NCI-H446 (cell line): ENCODE results near the gene WDCP.
A peak's percentile ranks its signal among the peaks of the same experiment; 100 is the strongest.
"Not testable (repeated sequence)": the region's sequence is repeated elsewhere in the genome, so short reads cannot be mapped to it uniquely, and the experiment has no call there.

Source experiments
- DNase-seq, 2 experiments: peaks; one replicate each; lab custom pipeline; 2025; lab: John Stamatoyannopoulos, UW

The WDCP gene

DNA sequence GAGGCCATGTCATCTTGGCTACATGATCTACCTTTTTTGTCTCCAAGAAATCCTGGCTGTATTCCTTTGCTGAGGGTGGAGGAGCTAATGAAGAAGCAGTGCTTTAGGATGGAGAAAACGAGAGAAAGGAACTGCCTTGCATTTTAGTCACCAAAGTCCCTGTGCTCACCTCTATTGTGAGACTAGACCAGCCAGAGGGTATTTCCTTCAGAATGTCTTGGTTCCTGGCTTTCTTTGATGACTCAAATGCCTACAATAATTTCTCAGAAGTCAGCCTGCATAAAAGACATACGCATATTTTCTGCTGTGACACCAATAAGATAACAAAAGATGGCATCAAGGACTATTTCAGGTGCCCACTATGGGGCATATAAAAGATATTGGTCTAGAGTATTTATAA lies 18.1 kb upstream of the WDCP start:
- DNase-seq, result no peak

DNA sequence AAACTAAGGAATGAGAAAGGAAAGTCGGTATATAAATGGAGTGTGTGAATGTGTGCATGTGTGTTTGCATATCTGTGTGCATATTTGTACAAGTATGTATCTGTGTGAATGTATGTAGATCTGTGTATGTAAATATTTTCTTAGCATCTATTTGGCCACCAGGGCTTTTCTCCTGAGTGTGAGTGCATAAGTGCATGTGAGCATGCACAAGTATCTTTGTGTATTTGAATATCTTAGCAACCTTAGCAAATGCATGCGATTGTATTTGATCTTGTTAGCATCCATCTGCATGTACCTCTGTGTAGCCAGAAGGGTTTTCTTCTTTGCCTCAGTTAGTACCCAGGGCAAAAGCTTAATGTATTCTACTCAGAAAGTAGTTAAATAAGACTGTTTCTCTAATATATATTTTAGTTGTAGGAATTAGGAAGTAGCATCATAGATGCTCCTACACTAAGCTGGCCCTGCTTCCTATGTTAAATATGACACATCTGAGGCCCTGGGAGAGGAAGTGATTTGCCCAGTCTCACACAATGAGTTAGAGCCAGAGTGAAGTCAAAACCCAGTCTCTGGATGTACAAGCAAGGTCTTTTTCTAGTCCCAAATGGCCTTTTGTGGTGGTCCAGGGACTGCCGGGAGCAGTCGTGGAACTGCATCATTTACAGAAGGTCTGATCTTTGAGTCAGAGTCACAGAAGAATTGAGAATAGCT lies 11.5 kb upstream of the WDCP start:
- no peak for DNase-seq

DNA sequence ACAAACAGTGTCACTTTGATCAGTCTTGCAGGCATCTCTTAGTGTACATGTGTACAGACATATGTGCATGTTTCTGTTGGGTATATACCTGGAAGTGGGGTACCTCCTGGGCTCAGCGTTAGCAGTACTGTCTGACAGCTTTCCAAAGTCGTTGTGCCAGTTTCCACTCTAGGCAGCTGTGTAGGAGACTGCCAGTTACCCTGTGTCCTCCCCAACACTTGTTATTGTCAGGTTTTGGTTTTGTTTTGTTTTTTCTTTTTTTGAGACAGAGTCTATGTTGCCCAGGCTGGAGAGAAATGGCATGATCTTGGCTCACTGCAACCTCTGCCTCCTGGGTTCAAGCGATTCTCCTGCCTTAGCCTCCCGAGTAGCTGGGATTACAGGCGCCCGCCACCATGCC lies 8.6 kb upstream of the WDCP start:
- DNase-seq, result no peak

- DNase-seq, result no peak
Observed at GRCh38 chr2:24054366-24055010, 7.3 kb upstream of the WDCP start.

- no peak for DNase-seq
Observed at GRCh38 chr2:24052951-24053350, 5.8 kb upstream of the WDCP start.

- DNase-seq, result no peak
Observed at GRCh38 chr2:24051833-24052232, 4.6 kb upstream of the WDCP start.

GRCh38 chr2:24050041-24050979 lies 3.1 kb upstream of the WDCP start:
- DNase-seq, result no peak

DNA sequence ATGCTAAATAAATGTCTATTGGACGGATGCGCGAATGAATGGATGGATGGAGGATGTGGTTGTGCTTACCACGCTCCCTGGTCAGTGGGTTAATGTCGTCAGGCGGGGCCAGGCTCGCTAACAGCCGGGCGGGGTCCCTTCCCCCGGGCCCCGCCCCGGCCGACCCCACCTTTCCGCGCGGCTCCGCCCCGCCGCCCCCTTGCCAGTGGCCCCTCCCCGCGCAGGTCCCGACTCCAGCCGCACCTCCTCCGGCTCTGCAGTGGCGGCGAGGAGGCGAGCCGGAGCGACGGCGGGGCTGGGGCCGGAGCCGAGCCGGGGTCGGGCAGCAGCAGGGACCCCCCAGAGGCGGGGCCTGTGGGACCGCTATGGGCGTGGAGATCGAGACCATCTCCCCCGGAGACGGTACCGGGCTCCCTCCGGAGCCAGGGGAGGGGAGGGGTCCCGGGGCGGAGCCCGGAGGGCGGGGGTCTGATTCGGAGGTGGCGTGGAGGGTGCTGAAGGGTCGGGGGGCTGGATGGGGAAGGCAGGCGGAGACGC lies 2.4 kb upstream of the WDCP start, which contains the start of gene FKBP1B:
Gene FKBP1B, plus strand, starts transcription at position 257 of the 537 bp plus-strand sequence. Its CDS starts 109 bp downstream, at position 366.
- DNase-seq, result peak in 1 of 2 experiments; percentile 54

DNA sequence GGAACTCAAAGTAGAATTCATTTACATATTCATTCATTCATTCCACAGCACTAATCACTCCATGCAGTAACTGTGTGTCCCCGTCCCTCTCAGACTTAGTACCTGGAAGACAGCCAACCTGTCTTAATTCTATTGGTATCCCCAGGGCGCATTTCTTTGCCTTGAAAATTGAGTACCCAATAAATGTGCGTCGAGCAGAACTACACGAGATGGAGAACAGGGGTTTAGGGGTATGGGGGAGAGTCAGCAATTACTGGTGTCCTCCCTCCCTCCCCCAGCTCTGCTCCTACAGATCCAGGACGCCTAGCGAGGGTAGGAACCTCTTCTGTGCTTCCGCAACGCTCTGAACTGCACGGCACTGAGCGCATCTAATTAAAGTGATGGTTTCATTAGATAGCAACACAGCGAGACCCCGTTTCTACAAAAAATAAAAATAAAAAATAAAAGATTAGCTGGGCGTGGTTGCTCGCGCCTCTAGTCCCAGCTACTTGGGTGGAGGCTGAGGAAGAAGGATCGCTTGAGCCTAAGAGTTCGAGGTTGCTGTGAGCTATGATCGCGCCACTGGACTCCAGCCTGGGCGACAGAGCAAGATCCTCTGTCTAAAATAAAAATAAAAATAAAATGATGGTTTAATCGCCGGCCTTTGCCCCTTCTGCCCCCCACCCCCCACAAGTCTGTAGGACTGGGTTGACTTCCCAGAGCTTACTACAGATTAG lies 1.7 kb upstream of the WDCP start:
- DNase-seq, result peak in 1 of 2 experiments; percentile 33

GRCh38 chr2:24047703-24048033 lies 477 bp upstream of the WDCP start:
- peak in 1 of 2 experiments; percentile 42 for DNase-seq

GRCh38 chr2:24046599-24046929 lies 627 bp downstream of the WDCP start:
- DNase-seq, result no peak

GRCh38 chr2:24045511-24046508 lies 1.4 kb downstream of the WDCP start:
- DNase-seq, result no peak

DNA sequence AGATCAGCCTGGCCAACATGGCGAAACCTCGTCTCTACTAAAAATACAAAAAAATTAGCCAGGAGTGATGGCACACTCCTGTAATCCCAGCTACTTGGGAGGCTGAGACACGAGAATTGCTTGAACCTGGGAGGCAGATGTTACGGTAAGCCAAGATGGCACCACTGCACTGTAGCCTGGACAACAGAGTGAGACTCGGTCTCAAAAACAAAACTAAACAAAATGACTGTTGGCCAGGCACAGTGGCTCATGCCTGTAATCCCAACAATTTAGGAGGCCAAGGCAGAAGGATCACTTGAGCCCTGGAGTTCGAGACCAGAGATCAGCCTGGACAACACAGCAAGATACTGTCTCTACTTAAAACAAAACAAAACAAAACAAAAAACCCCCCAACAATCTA lies 4.1 kb downstream of the WDCP start:
- not testable (repeated sequence) for DNase-seq

GRCh38 chr2:24040511-24040910 lies 6.7 kb downstream of the WDCP start:
- DNase-seq, result no peak

- no peak for DNase-seq
Observed at GRCh38 chr2:24038786-24039499, 8.2 kb downstream of the WDCP start.

DNA sequence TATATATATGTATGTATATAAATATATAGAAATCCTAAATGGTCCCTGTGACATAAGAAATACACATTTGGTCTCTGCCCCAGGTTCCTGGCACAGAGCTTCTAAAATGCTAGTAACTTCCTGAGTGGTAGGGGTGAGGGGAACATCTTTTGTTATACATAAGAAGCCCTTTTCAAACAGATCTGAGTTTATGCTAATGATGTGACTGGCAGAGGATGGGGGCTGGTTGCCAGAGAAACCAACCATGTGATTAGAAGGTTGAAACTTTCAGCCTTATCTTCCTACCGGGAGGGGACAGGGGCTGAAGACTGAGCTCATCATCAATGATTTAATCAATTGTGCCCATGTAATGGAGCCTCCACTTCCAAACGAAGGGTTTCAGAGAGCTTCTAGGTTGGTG lies 21.0 kb downstream of the WDCP start:
- DNase-seq, result no peak

DNA sequence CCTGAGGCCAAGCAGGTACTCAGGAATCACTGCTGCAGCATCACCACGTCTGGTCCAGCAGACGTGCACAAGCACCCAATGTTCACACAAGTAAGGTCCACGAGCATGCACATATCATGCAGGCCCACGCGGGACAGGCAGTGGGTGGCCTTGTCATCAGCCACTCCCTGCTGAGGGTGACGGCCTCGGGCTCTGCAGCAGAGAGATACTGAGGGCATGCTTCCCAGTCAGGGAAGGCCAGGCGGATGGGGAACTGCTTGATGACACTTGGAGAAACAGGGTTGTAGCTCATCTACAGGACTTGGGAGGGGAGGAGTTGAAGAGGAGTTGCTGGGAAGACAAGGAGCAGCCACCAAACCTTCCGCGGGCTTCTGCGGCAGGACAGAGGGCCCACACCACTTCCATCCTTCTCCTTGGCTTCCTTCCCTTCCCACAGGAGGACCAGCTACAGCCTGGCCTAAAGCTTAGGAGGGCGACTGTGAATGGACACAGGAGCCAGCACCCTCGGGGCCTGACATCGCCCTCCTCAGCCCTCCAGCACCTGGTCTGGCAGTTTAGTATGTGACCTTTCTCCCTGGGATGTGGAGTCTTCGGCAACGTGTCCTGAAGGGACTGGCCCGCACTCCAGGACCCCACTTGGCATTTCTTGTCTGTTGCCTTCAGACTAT lies 22.1 kb downstream of the WDCP start:
- no peak for DNase-seq

DNA sequence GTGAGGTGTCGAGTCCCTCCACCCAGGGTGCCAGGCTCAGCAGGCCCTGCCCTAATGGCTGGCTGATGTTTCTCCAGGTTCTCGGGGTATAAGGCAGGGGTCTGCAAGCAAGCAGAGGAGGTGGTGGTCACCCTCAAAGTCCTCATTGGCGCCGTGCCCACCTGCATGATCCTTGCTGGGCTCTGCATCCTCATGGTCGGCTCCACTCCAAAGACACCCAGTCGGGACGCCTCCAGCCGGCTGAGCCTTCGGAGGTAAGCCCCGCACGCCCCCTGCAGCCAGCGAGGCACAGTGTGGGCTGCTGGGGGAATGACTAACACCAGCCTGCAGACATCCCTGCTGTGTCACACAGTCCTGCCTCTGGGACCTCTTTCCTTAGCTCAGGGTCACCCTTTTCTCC lies 23.2 kb downstream of the WDCP start:
- no peak for DNase-seq

- no peak for DNase-seq
Observed at GRCh38 chr2:24022975-24023575, 24.1 kb downstream of the WDCP start.
